Thyroid gland (tissue), 4 donors: ENCODE results near the gene CYP27A1. TPM values are rescaled to one million over a fixed set of nuclear protein-coding genes. Genes with fewer than 3 reads are reported as not detected.

ENCODE experiments used
- DNase-seq, 2 donors: peaks; one replicate each; pipeline ENCODE4 v3.0.0-alpha.2; 2019
- H3K27ac ChIP-seq, 3 donors: fragments of 200-600 bp; sonication (generic); 1 replicate in 2 of 3; 2 replicates in 1 of 3; pipeline ENCODE4 v1.5.1; 2016 to 2019; ENCODE audit warnings: mild to moderate bottlenecking in 1 of 3, moderate library complexity in 1 of 3
- H3K27me3 ChIP-seq: fragments of 200-600 bp; sonication (generic); one replicate; pipeline ENCODE4 v1.5.1; 2019
- H3K36me3 ChIP-seq, 2 donors: fragments of 200-600 bp; sonication (generic); one replicate each; pipeline ENCODE4 v1.5.1; 2016 to 2019
- H3K4me1 ChIP-seq, 2 donors: fragments of 200-600 bp; sonication (generic); one replicate each; pipeline ENCODE4 v1.5.1; 2017 to 2019
- H3K4me3 ChIP-seq, 3 donors: fragments of 200-600 bp; sonication (generic); replicated peaks in 1 of 3; 1 replicate in 2 of 3; 2 replicates in 1 of 3; pipeline ENCODE4 v1.5.1; 2016; ENCODE audit warnings: mild to moderate bottlenecking in 1 of 3
- H3K9me3 ChIP-seq: fragments of 200-600 bp; sonication (generic); one replicate; pipeline ENCODE4 v1.5.1; 2017
- CTCF ChIP-seq, 6 experiments: fragments of 200-600 bp in 3 of 6; fragments of 450-650 bp in 3 of 6; sonication (generic) in 3 of 6; IDR thresholded peaks; one replicate each; pipeline ENCODE4 v1.5.1; 2016 to 2019; ENCODE audit warnings: antibody characterized with exemption in 6 of 6, mild to moderate bottlenecking in 2 of 6, inconsistent platforms in 1 of 6, moderate library complexity in 1 of 6
- POLR2A ChIP-seq, 2 donors: fragments of 450-650 bp; IDR thresholded peaks; one replicate each; pipeline ENCODE4 v1.6.1; 2017; ENCODE audit warnings: antibody characterized with exemption in 2 of 2, mild to moderate bottlenecking in 2 of 2, moderate library complexity in 1 of 2
- WGBS, 2 donors: methylation state at CpG; one replicate each; pipeline ENCODE4 v1.1.5; 2017; 5-methylcytosine and 5-hydroxymethylcytosine counted together
- intact Hi-C: fragments of 100-400 bp; cut with DNase I; formaldehyde crosslinking; loops from one replicate; pipeline ENCODE4 v1.15.1; 2023
- total RNA-seq, 4 donors: library from RNA; depleted of rRNA; stranded (reverse); fragments of >200 nt; gene quantifications; one replicate each; pipeline ENCODE4 v1.2.3, GENCODE V29; 2016

CYP27A1 gene
- total RNA-seq, 4 donors from 2014 or later: 9.0 to 26.8 (median 17.0) TPM

GRCh38 chr2:218813771-218814460 lies 32.0 kb downstream of the CYP27A1 start:
- Histone ChIP-seq H3K27me3 (no peaks in the 10 kb centered on the region), H3K27ac (no peak overlapping the region), H3K4me3 (no peak overlapping the region), H3K36me3 (no peaks in the 10 kb centered on the region), H3K9me3 (no peaks in the 10 kb centered on the region), H3K4me1 (no peaks in the 10 kb centered on the region)
- DNase-seq: no peak
- TF ChIP-seq POLR2A (IDR thresholded peaks at IDR 0.05) (no peak), CTCF (IDR thresholded peaks at IDR 0.05) (no peak)
- intact Hi-C loops: no loop called here
- 81 to 90% methylated on average over 11 of the region's 11 CpGs for WGBS, 2 donors

- Histone ChIP-seq H3K27me3 (no peaks in the 10 kb centered on the region), H3K36me3 (no peaks in the 10 kb centered on the region), H3K27ac (no peak overlapping the region), H3K4me3 (no peak overlapping the region), H3K9me3 (no peaks in the 10 kb centered on the region), H3K4me1 (no peaks in the 10 kb centered on the region)
- intact Hi-C loops: no loop called here
- TF ChIP-seq POLR2A (IDR thresholded peaks at IDR 0.05): no peak
- no peak for TF ChIP-seq CTCF (IDR thresholded peaks at IDR 0.05)
- 92 to 96% methylated on average over 13 of the region's 13 CpGs for WGBS, 2 donors
- DNase-seq: no peak
Measured at GRCh38 chr2:218814540-218815243, 32.7 kb downstream of the CYP27A1 start.

- H3K36me3 ChIP-seq: no peaks in the 10 kb centered on the region
- TF ChIP-seq CTCF (IDR thresholded peaks at IDR 0.05): no peak
- no peak for TF ChIP-seq POLR2A (IDR thresholded peaks at IDR 0.05)
Measured at GRCh38 chr2:218815244-218815637, 33.3 kb downstream of the CYP27A1 start.

GRCh38 chr2:218815649-218816048 lies 33.7 kb downstream of the CYP27A1 start:
- H3K4me1 ChIP-seq: no peaks in the 10 kb centered on the region
- no peak for DNase-seq
- 77 to 87% methylated on average over 4 of the region's 4 CpGs for WGBS, 2 donors
- TF ChIP-seq POLR2A (IDR thresholded peaks at IDR 0.05) (no peak), CTCF (IDR thresholded peaks at IDR 0.05) (no peak)
- intact Hi-C loops: no loop called here
- H3K9me3 ChIP-seq: no peaks in the 10 kb centered on the region
- H3K27me3 ChIP-seq: no peaks in the 10 kb centered on the region
- H3K27ac ChIP-seq: no peak overlapping the region
- no peaks in the 10 kb centered on the region for H3K36me3 ChIP-seq
- no peak overlapping the region for H3K4me3 ChIP-seq

More at GRCh38 chr2:218815244-218815637, 33.3 kb downstream of the CYP27A1 start:
- 79 to 80% methylated on average over 5 of the region's 5 CpGs for WGBS, 2 donors
- no peak for DNase-seq
- Histone ChIP-seq H3K4me3 (no peak overlapping the region), H3K9me3 (no peaks in the 10 kb centered on the region), H3K4me1 (no peaks in the 10 kb centered on the region), H3K27ac (no peak overlapping the region), H3K27me3 (no peaks in the 10 kb centered on the region)
- intact Hi-C loops: no loop called here

DNA sequence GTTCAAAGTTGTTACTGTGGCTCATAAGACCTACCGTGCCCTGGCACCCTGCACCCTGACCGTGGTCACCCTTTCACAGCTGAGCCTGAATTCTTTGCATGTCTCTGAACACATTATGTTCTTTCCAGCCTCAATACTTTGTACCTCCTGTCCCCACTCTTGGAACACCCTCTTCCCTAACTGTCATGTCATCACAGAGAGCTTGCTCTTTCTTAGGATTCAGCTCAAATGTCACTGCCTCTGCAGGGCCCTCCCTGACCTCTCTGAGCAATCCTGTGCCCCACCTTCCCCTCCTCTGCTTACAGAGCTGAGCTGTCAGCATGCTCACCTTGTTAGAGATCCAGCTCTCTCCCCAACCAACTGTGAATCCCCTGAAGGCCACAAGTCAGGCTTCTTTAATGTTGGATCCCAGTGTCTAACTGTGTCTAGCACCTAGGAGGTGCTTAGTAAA lies 34.6 kb downstream of the CYP27A1 start:
- Histone ChIP-seq H3K27me3 (no peaks in the 10 kb centered on the region), H3K9me3 (no peaks in the 10 kb centered on the region), H3K27ac (no peak overlapping the region), H3K4me1 (no peaks in the 10 kb centered on the region), H3K4me3 (no peak overlapping the region), H3K36me3 (no peaks in the 10 kb centered on the region)
- TF ChIP-seq POLR2A (IDR thresholded peaks at IDR 0.05) (no peak), CTCF (IDR thresholded peaks at IDR 0.05) (no peak)
- WGBS, 2 donors: 90 to 95% methylated on average over 2 of the region's 2 CpGs
- DNase-seq: no peak
- intact Hi-C loops: no loop called here
